DOHH2 (cell line): ENCODE data around the gene KCNH5.

Experiments used
- H3F3A ChIP-seq: fragments of 200-600 bp; sonication (generic), shearing (Covaris generic); 2 replicates; pipeline ENCODE4 v1.6.0; 2016; ENCODE audit warnings: antibody characterized with exemption, mild to moderate bottlenecking; ENCODE audit not compliant: control insufficient read depth, insufficient read depth
- H3K27ac ChIP-seq: fragments of 200-600 bp; sonication (generic); 2 replicates; pipeline ENCODE4 v1.5.1; 2014; ENCODE audit warnings: low read depth, mild to moderate bottlenecking, low read length, moderate library complexity
- H3K27me3 ChIP-seq: fragments of 200-600 bp; sonication (generic); 2 replicates; pipeline ENCODE4 v1.6.1; 2014; ENCODE audit warnings: mild to moderate bottlenecking, low read length, mixed read lengths; ENCODE audit not compliant: control insufficient read depth
- H3K36me3 ChIP-seq: fragments of 200-600 bp; sonication (generic); 2 replicates; pipeline ENCODE4 v1.6.1; 2014; ENCODE audit warnings: mild to moderate bottlenecking, low read length, moderate library complexity, mixed read lengths; ENCODE audit not compliant: control insufficient read depth
- H3K4me1 ChIP-seq: fragments of 200-600 bp; sonication (generic); 2 replicates; pipeline ENCODE4 v1.6.1; 2014; ENCODE audit warnings: mild to moderate bottlenecking, low read length, mixed read lengths; ENCODE audit not compliant: control insufficient read depth
- H3K4me2 ChIP-seq: fragments of 200-600 bp; sonication (generic); 2 replicates; pipeline ENCODE4 v1.6.0; 2014; ENCODE audit warnings: mild to moderate bottlenecking, low read length, moderate library complexity
- H3K4me3 ChIP-seq: fragments of 200-600 bp; sonication (generic); 2 replicates; pipeline ENCODE4 v1.5.1; 2014; ENCODE audit warnings: mild to moderate bottlenecking, low read length, mixed read lengths
- H3K79me2 ChIP-seq: fragments of 200-600 bp; sonication (generic); 2 replicates; pipeline ENCODE4 v1.6.1; 2014; ENCODE audit warnings: mild to moderate bottlenecking, low read length, mixed read lengths; ENCODE audit not compliant: control insufficient read depth
- H3K9me2 ChIP-seq: fragments of 200-600 bp; sonication (generic); replicated peaks from 2 replicates; pipeline ENCODE4 v1.6.1; 2014; ENCODE audit warnings: mild to moderate bottlenecking, low read length, mixed read lengths; ENCODE audit not compliant: control insufficient read depth
- H3K9me3 ChIP-seq: fragments of 200-600 bp; sonication (generic); 2 replicates; pipeline ENCODE4 v1.6.1; 2014; ENCODE audit warnings: antibody characterized with exemption, low read length, mixed read lengths; ENCODE audit not compliant: control insufficient read depth, insufficient read depth
- H4K20me1 ChIP-seq: fragments of 200-600 bp; sonication (generic); 2 replicates; pipeline ENCODE4 v1.6.0; 2014; ENCODE audit warnings: low read depth, mild to moderate bottlenecking, antibody characterized with exemption, low read length, moderate library complexity; ENCODE audit not compliant: control insufficient read depth, insufficient read depth
- EZH2phosphoT487 ChIP-seq: fragments of 200-600 bp; sonication (generic); IDR thresholded peaks from 2 replicates; pipeline ENCODE4 v1.6.1; 2017; ENCODE audit warnings: borderline replicate concordance, mild to moderate bottlenecking, antibody characterized with exemption, low read length, moderate library complexity, mixed read lengths
- TF ChIP-seq, protein P1 (sequence below): fragments of 200-600 bp; sonication (generic); IDR thresholded peaks from one replicate; pipeline ENCODE4 v1.5.1; 2014; ENCODE audit warnings: antibody characterized with exemption, mild to moderate bottlenecking, low read depth, low read length; ENCODE audit not compliant: poor library complexity, severe bottlenecking

Gene KCNH5

DNA sequence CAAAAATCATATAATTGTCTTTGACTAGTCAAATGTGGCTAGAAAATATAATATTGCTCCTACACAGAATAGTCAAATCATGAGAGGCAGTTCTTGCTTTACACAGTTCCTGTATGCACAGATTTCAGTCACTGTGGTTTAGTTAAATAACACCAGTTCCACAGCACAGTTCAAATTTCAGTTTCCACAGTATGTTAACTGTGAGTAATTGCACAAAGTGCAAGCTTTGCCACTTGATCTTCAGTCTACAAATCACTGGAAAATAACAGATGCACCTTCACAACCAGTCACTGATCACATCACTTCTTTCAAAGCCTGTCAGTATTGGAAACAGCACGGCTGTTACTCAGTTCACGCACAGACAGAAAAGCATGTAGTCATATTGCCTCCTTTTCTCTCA, 38.7 kb downstream of the KCNH5 start:
- Histone ChIP-seq H3K79me2 (no peaks in the 10 kb centered on the region), H3K4me1 (no peaks in the 10 kb centered on the region), H3K9me2 (no peaks in the 10 kb centered on the region), H3K36me3 (no peaks in the 10 kb centered on the region), H3K27ac (no peak overlapping the region), H3K27me3 (no peaks in the 10 kb centered on the region), H3K4me3 (no peak overlapping the region), H3K4me2 (no peak overlapping the region), H4K20me1 (no peaks in the 10 kb centered on the region), H3F3A (no peaks in the 10 kb centered on the region), H3K9me3 (no peaks in the 10 kb centered on the region)
- TF ChIP-seq, protein P1, sequence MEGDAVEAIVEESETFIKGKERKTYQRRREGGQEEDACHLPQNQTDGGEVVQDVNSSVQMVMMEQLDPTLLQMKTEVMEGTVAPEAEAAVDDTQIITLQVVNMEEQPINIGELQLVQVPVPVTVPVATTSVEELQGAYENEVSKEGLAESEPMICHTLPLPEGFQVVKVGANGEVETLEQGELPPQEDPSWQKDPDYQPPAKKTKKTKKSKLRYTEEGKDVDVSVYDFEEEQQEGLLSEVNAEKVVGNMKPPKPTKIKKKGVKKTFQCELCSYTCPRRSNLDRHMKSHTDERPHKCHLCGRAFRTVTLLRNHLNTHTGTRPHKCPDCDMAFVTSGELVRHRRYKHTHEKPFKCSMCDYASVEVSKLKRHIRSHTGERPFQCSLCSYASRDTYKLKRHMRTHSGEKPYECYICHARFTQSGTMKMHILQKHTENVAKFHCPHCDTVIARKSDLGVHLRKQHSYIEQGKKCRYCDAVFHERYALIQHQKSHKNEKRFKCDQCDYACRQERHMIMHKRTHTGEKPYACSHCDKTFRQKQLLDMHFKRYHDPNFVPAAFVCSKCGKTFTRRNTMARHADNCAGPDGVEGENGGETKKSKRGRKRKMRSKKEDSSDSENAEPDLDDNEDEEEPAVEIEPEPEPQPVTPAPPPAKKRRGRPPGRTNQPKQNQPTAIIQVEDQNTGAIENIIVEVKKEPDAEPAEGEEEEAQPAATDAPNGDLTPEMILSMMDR: no peak
- TF ChIP-seq EZH2phosphoT487: no peak

GRCh38 chr14:62994096-62994495, 51.2 kb downstream of the KCNH5 start:
- no peak overlapping the region for H3K4me3 ChIP-seq
- TF ChIP-seq, protein P1: no peak
- no peak for TF ChIP-seq EZH2phosphoT487
- no peaks in the 10 kb centered on the region for H3K9me2 ChIP-seq
- H3K27me3 ChIP-seq: no peaks in the 10 kb centered on the region
- H4K20me1 ChIP-seq: no peaks in the 10 kb centered on the region
- no peak overlapping the region for H3K27ac ChIP-seq
- no peaks in the 10 kb centered on the region for H3F3A ChIP-seq
- no peak overlapping the region for H3K4me2 ChIP-seq
- no peaks in the 10 kb centered on the region for H3K79me2 ChIP-seq
- no peaks in the 10 kb centered on the region for H3K36me3 ChIP-seq
- H3K4me1 ChIP-seq: no peaks in the 10 kb centered on the region
- H3K9me3 ChIP-seq: no peaks in the 10 kb centered on the region

- Histone ChIP-seq H3K4me2 (no peak overlapping the region), H4K20me1 (no peaks in the 10 kb centered on the region), H3K79me2 (no peaks in the 10 kb centered on the region), H3K4me1 (no peaks in the 10 kb centered on the region), H3K27ac (no peak overlapping the region), H3F3A (no peaks in the 10 kb centered on the region), H3K27me3 (no peaks in the 10 kb centered on the region), H3K4me3 (no peak overlapping the region), H3K36me3 (no peaks in the 10 kb centered on the region), H3K9me2 (no peaks in the 10 kb centered on the region), H3K9me3 (no peaks in the 10 kb centered on the region)
- no peak for TF ChIP-seq EZH2phosphoT487
- TF ChIP-seq, protein P1: no peak
Measured at GRCh38 chr14:62988967-62989366, 56.3 kb downstream of the KCNH5 start.

- Histone ChIP-seq H3K79me2 (no peaks in the 10 kb centered on the region), H3K4me2 (no peak overlapping the region), H3K4me3 (no peak overlapping the region), H3F3A (no peaks in the 10 kb centered on the region), H3K4me1 (no peaks in the 10 kb centered on the region), H3K27me3 (no peaks in the 10 kb centered on the region), H3K9me2 (no peaks in the 10 kb centered on the region), H4K20me1 (no peaks in the 10 kb centered on the region), H3K36me3 (no peaks in the 10 kb centered on the region), H3K9me3 (no peaks in the 10 kb centered on the region), H3K27ac (no peak overlapping the region)
- no peak for TF ChIP-seq EZH2phosphoT487
- TF ChIP-seq, protein P1: no peak
Measured at GRCh38 chr14:62983821-62984220, 61.4 kb downstream of the KCNH5 start.
